Peyer's patch (tissue), 4 donors: ENCODE data around the gene PGAP3. TPM values are rescaled to one million over a fixed set of nuclear protein-coding genes. Genes with fewer than 3 reads are reported as not detected.

ENCODE experiments used
- DNase-seq, 3 donors: peaks; one replicate each; pipeline ENCODE4 v3.0.0-alpha.2; 2017 to 2019
- H3K27ac ChIP-seq, 4 donors: fragments of 200-600 bp; sonication (generic); one replicate each; pipeline ENCODE4 v1.5.1; 2016 to 2019
- H3K27me3 ChIP-seq, 2 donors: fragments of 200-600 bp; sonication (generic); one replicate each; pipeline ENCODE4 v1.5.1; 2019
- H3K36me3 ChIP-seq, 3 donors: fragments of 200-600 bp; sonication (generic); one replicate each; pipeline ENCODE4 v1.5.1; 2016 to 2019
- H3K4me1 ChIP-seq, 4 donors: fragments of 200-600 bp; sonication (generic); one replicate each; pipeline ENCODE4 v1.5.1; 2016 to 2019
- H3K4me3 ChIP-seq, 4 donors: fragments of 200-600 bp; sonication (generic); 1 replicate in 3 of 4; 2 replicates in 1 of 4; pipeline ENCODE4 v1.5.1; 2016 to 2019; ENCODE audit warnings: mild to moderate bottlenecking in 1 of 4
- H3K9me3 ChIP-seq, 4 donors: fragments of 200-600 bp; sonication (generic); one replicate each; pipeline ENCODE4 v1.5.1; 2016 to 2019; ENCODE audit warnings: mild to moderate bottlenecking in 1 of 4
- CTCF ChIP-seq, 6 experiments: fragments of 450-650 bp in 4 of 6; fragments of 200-600 bp in 2 of 6; sonication (generic) in 1 of 6; IDR thresholded peaks; one replicate each; pipeline ENCODE4 v1.5.1; 2017 to 2019; ENCODE audit warnings: antibody characterized with exemption in 6 of 6, mild to moderate bottlenecking in 3 of 6, moderate library complexity in 1 of 6
- POLR2A ChIP-seq, 2 donors: fragments of 450-650 bp; IDR thresholded peaks; one replicate each; pipeline ENCODE4 v1.5.1; 2017; ENCODE audit warnings: antibody characterized with exemption in 2 of 2, mild to moderate bottlenecking in 2 of 2, moderate library complexity in 2 of 2
- total RNA-seq, 4 donors: library from RNA; depleted of rRNA; stranded (reverse); fragments of >200 nt; gene quantifications; one replicate each; pipeline ENCODE4 v1.1.0, GENCODE V29; 2016

Gene PGAP3
- total RNA-seq, 4 donors from 2014 or later, result 15.7 to 72.3 (median 65.1) TPM

GRCh38 chr17:39647256-39647655, 40.6 kb downstream of the PGAP3 start:
- no peaks in the 10 kb centered on the region for H3K36me3 ChIP-seq
- no peak overlapping the region for H3K27ac ChIP-seq
- no peaks in the 10 kb centered on the region for H3K9me3 ChIP-seq
- no peak overlapping the region for H3K4me3 ChIP-seq
- H3K27me3 ChIP-seq, result no peaks in the 10 kb centered on the region
- peaks cover 0 to 31% (median 6%) of the 10 kb centered on the region in 4 donors for H3K4me1 ChIP-seq
- TF ChIP-seq CTCF (IDR thresholded peaks at IDR 0.05) (no peak), POLR2A (IDR thresholded peaks at IDR 0.05) (no peak)
- no peak for DNase-seq

GRCh38 chr17:39643271-39643670, 44.6 kb downstream of the PGAP3 start:
- TF ChIP-seq POLR2A (IDR thresholded peaks at IDR 0.05) (no peak), CTCF (IDR thresholded peaks at IDR 0.05) (no peak)
- Histone ChIP-seq H3K4me3 (no peak overlapping the region), H3K36me3 (no peaks in the 10 kb centered on the region), H3K9me3 (no peaks in the 10 kb centered on the region), H3K4me1 (peaks cover 0 to 49% (median 5%) of the 10 kb centered on the region in 4 donors), H3K27ac (no peak overlapping the region), H3K27me3 (no peaks in the 10 kb centered on the region)
- no peak for DNase-seq

- Histone ChIP-seq H3K27me3 (no peaks in the 10 kb centered on the region), H3K4me3 (no peak overlapping the region), H3K36me3 (no peaks in the 10 kb centered on the region), H3K27ac (no peak overlapping the region), H3K9me3 (no peaks in the 10 kb centered on the region), H3K4me1 (peaks cover 0 to 55% (median 10%) of the 10 kb centered on the region in 4 donors)
- no peak for DNase-seq
- TF ChIP-seq POLR2A (IDR thresholded peaks at IDR 0.05) (no peak), CTCF (IDR thresholded peaks at IDR 0.05) (no peak)
These were observed 45.4 kb downstream of the PGAP3 start for GRCh38 chr17:39642291-39643074.

- Histone ChIP-seq H3K27me3 (no peaks in the 10 kb centered on the region), H3K4me1 (peaks cover 0 to 55% (median 10%) of the 10 kb centered on the region in 4 donors), H3K9me3 (no peaks in the 10 kb centered on the region), H3K4me3 (no peak overlapping the region), H3K36me3 (no peaks in the 10 kb centered on the region), H3K27ac (no peak overlapping the region)
- no peak for TF ChIP-seq POLR2A (IDR thresholded peaks at IDR 0.05)
- TF ChIP-seq CTCF (IDR thresholded peaks at IDR 0.05), result no peak
- no peak for DNase-seq
These were observed 46.0 kb downstream of the PGAP3 start for GRCh38 chr17:39641883-39642282.

- Histone ChIP-seq H3K27ac (no peak overlapping the region), H3K9me3 (no peaks in the 10 kb centered on the region), H3K4me3 (no peak overlapping the region), H3K4me1 (peaks cover 0 to 62% (median 16%) of the 10 kb centered on the region in 4 donors), H3K36me3 (no peaks in the 10 kb centered on the region), H3K27me3 (no peaks in the 10 kb centered on the region)
- DNase-seq, result no peak
- TF ChIP-seq CTCF (IDR thresholded peaks at IDR 0.05), result no peak
- TF ChIP-seq POLR2A (IDR thresholded peaks at IDR 0.05), result no peak
These were observed 46.8 kb downstream of the PGAP3 start for GRCh38 chr17:39641097-39641496.
